ENCODE results near the gene HS6ST3. TPM values are rescaled to one million over a fixed set of nuclear protein-coding genes. Genes with fewer than 3 reads are reported as not detected.

The HS6ST3 gene
- total and polyA plus RNA-seq, 2 donors (not counting 3 experiments of a cell fraction or from before 2014, with no cell fraction given): 0.03 to 0.15 TPM

- Histone ChIP-seq H4K20me1 (replicated peaks; ENCODE audit: control insufficient read depth, extremely low read depth, insufficient read depth, low read length) (no peaks in the 10 kb centered on the region), H3K79me2 (ENCODE audit: control insufficient read depth, insufficient read depth, low read length) (no peaks in the 10 kb centered on the region), H3K9me1 (replicated peaks; ENCODE audit: control insufficient read depth, extremely low read depth, insufficient read depth, low read length) (no peaks in the 10 kb centered on the region), H3K36me3 (ENCODE audit: control insufficient read depth in 2 of 2, extremely low read depth in 1 of 2, insufficient read depth in 2 of 2, low read length in 2 of 2) (no peaks in the 10 kb centered on the region), H2AFZ (ENCODE audit: low read depth, low read length) (no peak overlapping the region), H3K4me2 (ENCODE audit: insufficient read depth, low read length) (no peak overlapping the region), H3K27ac (ENCODE audit: insufficient read depth, low read depth, low read length) (no peak overlapping the region), H3K4me3 (replicated peaks in 1 of 3; ENCODE audit: insufficient read depth in 1 of 3, low read depth in 1 of 3, low read length in 3 of 3) (no peak overlapping the region), H3K4me1 (ENCODE audit: control insufficient read depth, extremely low read depth, insufficient read depth, low read length) (no peaks in the 10 kb centered on the region), H3K9me3 (replicated peaks; ENCODE audit: control insufficient read depth, insufficient read depth, low read length) (no peaks in the 10 kb centered on the region), H3K9ac (replicated peaks; ENCODE audit: extremely low read depth, insufficient read depth, low read length) (no peak overlapping the region), H3K27me3 (ENCODE audit: control insufficient read depth in 2 of 2, insufficient read depth in 2 of 2, low read length in 2 of 2) (peaks cover 0 to 3% of the 10 kb centered on the region in 2 experiments)
- FAIRE-seq (no peak), DNase-seq (ENCODE audit: low read depth, low spot score) (no peak)
- intact Hi-C loops (cut with micrococcal nuclease): no loop called here
- dilution Hi-C loops (cut with MboI; ENCODE audit: extremely low pct_ligation_motif_present, low sequenced_read_pairs): no loop called here
- ChIA-PET CTCF (no interaction called here), POLR2A (no interaction called here)
- no peak for TF ChIP-seq CTCF (IDR thresholded peaks at IDR 0.05; ENCODE audit: extremely low read depth in 1 of 2, insufficient read depth in 1 of 2, low read depth in 1 of 2, low read length in 2 of 2)
- TF ChIP-seq FOS (IDR thresholded peaks at IDR 0.05; ENCODE audit: borderline replicate concordance, insufficient read depth, low read length): no peak
- TF ChIP-seq EZH2 (IDR thresholded peaks at IDR 0.05; ENCODE audit: borderline replicate concordance, low read depth, low read length, severe bottlenecking): no peak
- TF ChIP-seq MYC (IDR thresholded peaks at IDR 0.05; ENCODE audit: low read depth, low read length): no peak
- no peak for TF ChIP-seq POLR2AphosphoS5 (IDR thresholded peaks at IDR 0.05; ENCODE audit: insufficient read depth, low read depth, low read length)
- TF ChIP-seq JUN (IDR thresholded peaks at IDR 0.05; ENCODE audit: borderline replicate concordance, insufficient read depth, insufficient read length, low read depth): no peak
- TF ChIP-seq MAX (IDR thresholded peaks at IDR 0.05; ENCODE audit: insufficient read depth, insufficient read length): no peak
- TF ChIP-seq GATA2 (IDR thresholded peaks at IDR 0.05; ENCODE audit: insufficient read depth, insufficient read length, low read depth, low read length): no peak
- no peak for TF ChIP-seq POLR2A (IDR thresholded peaks at IDR 0.05; ENCODE audit: low read depth, low read length)
- BruUV-seq (replicated peaks): no TSS peak
Measured at GRCh38 chr13:96248103-96248502, 158.2 kb downstream of the HS6ST3 start.

Data from endothelial cell of umbilical vein (primary cell).